SK-N-SH (cell line): Measurements from ENCODE around the gene WDR26. TPM values are rescaled to one million over a fixed set of nuclear protein-coding genes. Genes with fewer than 3 reads are reported as not detected.
A peak's percentile ranks its signal among the peaks of the same experiment; 100 is the strongest.

Experiments
- CTCF ChIA-PET: fragments of 300-600, 350-600 bp; formaldehyde crosslinking; extraction: SDS; loops from one replicate; lab custom pipeline; 2021; lab: Yijun Ruan, JAX
- POLR2A ChIA-PET: fragments of 350-600 bp; sonication (Branson Sonifier 250); formaldehyde crosslinking; extraction: SDS; loops from one replicate; lab custom pipeline; 2020; ENCODE audit warnings: antibody characterized with exemption, inconsistent platforms; lab: Yijun Ruan, JAX
- DNase-seq: peaks from one replicate; pipeline ENCODE4 v3.0.0; 2012
- H2AFZ ChIP-seq: fragments of 200-600 bp; sonication (generic); 2 replicates; pipeline ENCODE4 v1.8.1; 2016; ENCODE audit warnings: antibody characterized with exemption, mild to moderate bottlenecking, low read depth
- H3F3A ChIP-seq: fragments of 200-600 bp; sonication (generic); replicated peaks from 2 replicates; pipeline ENCODE3; 2016; ENCODE audit warnings: antibody characterized with exemption, mild to moderate bottlenecking; ENCODE audit not compliant: insufficient read depth
- H3K27ac ChIP-seq, 2 experiments: fragments of 200-500 bp in 1 of 2; fragments of 200-600 bp in 1 of 2; sonication (Bioruptor generic) in 1 of 2; sonication (generic), shearing (Covaris generic) in 1 of 2; 2 replicates each; pipeline versions ENCODE4 v1.5.1 to v1.6.1; 2014 to 2016; ENCODE audit warnings: low read depth in 2 of 2, inconsistent platforms in 1 of 2, low read length in 1 of 2, mild to moderate bottlenecking in 1 of 2, mixed read lengths in 1 of 2
- H3K27me3 ChIP-seq: fragments of 200-600 bp; sonication (generic), shearing (Covaris generic); 2 replicates; pipeline ENCODE4 v1.6.1; 2016; ENCODE audit warnings: mixed run types; ENCODE audit not compliant: insufficient read depth
- H3K36me3 ChIP-seq, 2 experiments: fragments of 200-500 bp in 1 of 2; fragments of 200-600 bp in 1 of 2; sonication (Bioruptor generic) in 1 of 2; sonication (generic) in 1 of 2; replicated peaks in 1 of 2; 2 replicates each; pipeline versions ENCODE3 to v1.5.1; 2014 to 2016; ENCODE audit warnings: low read length in 1 of 2, mild to moderate bottlenecking in 1 of 2; ENCODE audit not compliant: insufficient read depth in 2 of 2, control insufficient read depth in 1 of 2
- H3K4me1 ChIP-seq, 2 experiments: fragments of 200-500 bp in 1 of 2; fragments of 200-600 bp in 1 of 2; sonication (Bioruptor generic) in 1 of 2; sonication (generic), shearing (Covaris generic) in 1 of 2; 2 replicates each; pipeline versions ENCODE4 v1.5.1 to v1.6.1; 2014 to 2016; ENCODE audit warnings: low read depth in 1 of 2, low read length in 1 of 2, mixed run types in 1 of 2; ENCODE audit not compliant: insufficient read depth in 2 of 2, control insufficient read depth in 1 of 2
- H3K4me2 ChIP-seq: fragments of 200-600 bp; sonication (generic), shearing (Covaris generic); 2 replicates; pipeline ENCODE4 v1.6.1; 2017; ENCODE audit warnings: mixed run types
- H3K4me3 ChIP-seq, 2 experiments: fragments of 200-500 bp in 1 of 2; fragments of 200-600 bp in 1 of 2; sonication (Bioruptor generic) in 1 of 2; sonication (generic), shearing (Covaris generic) in 1 of 2; 2 replicates each; pipeline versions ENCODE4 v1.5.1 to v1.8.1; 2014 to 2016; ENCODE audit warnings: low read depth in 2 of 2, inconsistent platforms in 1 of 2, low read length in 1 of 2, mild to moderate bottlenecking in 1 of 2, mixed read lengths in 1 of 2, moderate library complexity in 1 of 2
- H3K79me2 ChIP-seq: fragments of 200-600 bp; sonication (generic); 2 replicates; pipeline ENCODE4 v1.8.1; 2017; ENCODE audit warnings: mild to moderate bottlenecking; ENCODE audit not compliant: insufficient read depth
- H3K9ac ChIP-seq: fragments of 200-600 bp; sonication (generic); 2 replicates; pipeline ENCODE4 v1.6.1; 2017; ENCODE audit warnings: mixed run types
- H3K9me2 ChIP-seq: fragments of 200-600 bp; sonication (generic); 2 replicates; pipeline ENCODE4 v1.6.1; 2017; ENCODE audit warnings: mixed run types
- H3K9me3 ChIP-seq: fragments of 200-600 bp; sonication (generic); 2 replicates; pipeline ENCODE4 v1.6.1; 2017; ENCODE audit warnings: mixed run types, mild to moderate bottlenecking, moderate library complexity
- H4K20me1 ChIP-seq: fragments of 200-600 bp; sonication (generic); 2 replicates; pipeline ENCODE4 v1.6.1; 2017; ENCODE audit warnings: mild to moderate bottlenecking, mixed run types; ENCODE audit not compliant: insufficient read depth
- CHD2 ChIP-seq: fragments of 150-350 bp; IDR thresholded peaks from 2 replicates; pipeline ENCODE4 v1.6.1; 2018; ENCODE audit warnings: low read length; ENCODE audit not compliant: partially characterized antibody
- ELF1 ChIP-seq: IDR thresholded peaks from 2 replicates; pipeline ENCODE4 v1.4.0; 2012
- EP300 ChIP-seq, 2 experiments: IDR thresholded peaks; 2 replicates each; pipeline versions ENCODE4 v1.4.0 to v1.6.1; 2012; ENCODE audit warnings: borderline replicate concordance in 1 of 2, low read depth in 1 of 2, low read length in 1 of 2
- FOSL2 ChIP-seq: IDR thresholded peaks from 2 replicates; pipeline ENCODE4 v1.4.0; 2012; ENCODE audit warnings: low read depth, mild to moderate bottlenecking, moderate library complexity, borderline replicate concordance
- FOXM1 ChIP-seq: IDR thresholded peaks from 2 replicates; pipeline ENCODE4 v1.4.0; 2012; ENCODE audit warnings: low read depth, mild to moderate bottlenecking
- GABPA ChIP-seq: IDR thresholded peaks from 2 replicates; pipeline ENCODE4 v1.4.0; 2012; ENCODE audit warnings: low read depth, mild to moderate bottlenecking
- GATA2 ChIP-seq: sonication (generic); formaldehyde crosslinking; IDR thresholded peaks from 2 replicates; pipeline ENCODE4 v1.5.0; 2020; ENCODE audit warnings: mild to moderate bottlenecking, missing genetic modification reagents
- IRF3 ChIP-seq: fragments of 150-350 bp; IDR thresholded peaks from 2 replicates; pipeline ENCODE4 v1.6.1; 2016; ENCODE audit warnings: mild to moderate bottlenecking, low read depth, low read length
- MAX ChIP-seq: IDR thresholded peaks from 2 replicates; pipeline ENCODE4 v1.4.0; 2012; ENCODE audit warnings: low read depth
- NFIC ChIP-seq: IDR thresholded peaks from 2 replicates; pipeline ENCODE4 v1.4.0; 2012; ENCODE audit warnings: borderline replicate concordance
- POLR2AphosphoS5 ChIP-seq: IDR thresholded peaks from 2 replicates; pipeline ENCODE4 v1.6.1; 2012; ENCODE audit warnings: low read depth, low read length
- RCOR1 ChIP-seq: fragments of 150-350 bp; IDR thresholded peaks from 2 replicates; pipeline ENCODE4 v1.6.1; 2017; ENCODE audit warnings: antibody characterized with exemption, low read length
- TAF1 ChIP-seq: IDR thresholded peaks from 2 replicates; pipeline ENCODE4 v1.6.1; 2012; ENCODE audit warnings: low read depth, mild to moderate bottlenecking, low read length, moderate library complexity, borderline replicate concordance
- TCF12 ChIP-seq: IDR thresholded peaks from 2 replicates; pipeline ENCODE4 v1.4.0; 2012
- TEAD4 ChIP-seq: IDR thresholded peaks from 2 replicates; pipeline ENCODE4 v1.4.0; 2012; ENCODE audit warnings: mild to moderate bottlenecking, borderline replicate concordance; ENCODE audit not compliant: insufficient read depth
- YY1 ChIP-seq: IDR thresholded peaks from 2 replicates; pipeline ENCODE4 v1.4.0; 2012; ENCODE audit warnings: low read depth, mild to moderate bottlenecking
- WGBS: methylation state at CpG from one replicate; pipeline ENCODE4 v1.1.6; 2017; ENCODE audit warnings: low lambda C conversion rate; 5-methylcytosine and 5-hydroxymethylcytosine counted together
- polyA plus RNA-seq, 3 experiments: library from polyadenylated mRNA; depleted of rRNA; stranded (reverse); fragments of >200 nt; gene quantifications; 2 replicates each; pipeline ENCODE4 v1.2.3, GENCODE V29; 2012
- TF ChIP-seq, protein P1 (sequence below): IDR thresholded peaks from 2 replicates; pipeline ENCODE4 v1.4.0; 2012; ENCODE audit warnings: low read depth, borderline replicate concordance
- TF ChIP-seq, protein P2 (sequence below): IDR thresholded peaks from 2 replicates; pipeline ENCODE4 v1.6.1; 2012; ENCODE audit warnings: mild to moderate bottlenecking, low read depth, low read length, moderate library complexity

Gene WDR26
- polyA plus RNA-seq, 1 of the 3 experiments (the other 2 are of a cell fraction), result 21.2 TPM

GRCh38 chr1:224387302-224387912 is 47.2 kb downstream of the WDR26 start:
- Histone ChIP-seq H3K27ac (no peak overlapping the region), H3K79me2 (peaks cover 4% of the 10 kb centered on the region; the same call in 1 of the 2 replicates), H3K4me2 (no peak overlapping the region), H3K36me3 (peaks cover 72 to 73% of the 10 kb centered on the region in 2 experiments), H3F3A (peaks cover 36% of the 10 kb centered on the region), H3K9me2 (no peaks in the 10 kb centered on the region), H3K9me3 (no peaks in the 10 kb centered on the region), H3K9ac (no peak overlapping the region), H3K27me3 (no peaks in the 10 kb centered on the region), H2AFZ (no peak overlapping the region)
- POLR2A ChIA-PET, result no interaction called here
- CTCF ChIA-PET, result interaction anchor here (1.1 to 1.9 kb wide), 4 partner anchors 12 to 336 kb away, joined by 3 to 7 read pairs (median 4); no protein-coding TSS in a partner anchor
- no peak for TF ChIP-seq GABPA
- TF ChIP-seq CHD2, result no peak
- no peak for TF ChIP-seq ELF1
- TF ChIP-seq FOSL2, result no peak
- TF ChIP-seq TEAD4, result no peak
- no peak for TF ChIP-seq YY1
- TF ChIP-seq EP300 (IDR thresholded peaks at IDR 0.05; ENCODE audit: borderline replicate concordance in 1 of 2, low read depth in 1 of 2, low read length in 1 of 2), result no peak
- TF ChIP-seq, protein P1, sequence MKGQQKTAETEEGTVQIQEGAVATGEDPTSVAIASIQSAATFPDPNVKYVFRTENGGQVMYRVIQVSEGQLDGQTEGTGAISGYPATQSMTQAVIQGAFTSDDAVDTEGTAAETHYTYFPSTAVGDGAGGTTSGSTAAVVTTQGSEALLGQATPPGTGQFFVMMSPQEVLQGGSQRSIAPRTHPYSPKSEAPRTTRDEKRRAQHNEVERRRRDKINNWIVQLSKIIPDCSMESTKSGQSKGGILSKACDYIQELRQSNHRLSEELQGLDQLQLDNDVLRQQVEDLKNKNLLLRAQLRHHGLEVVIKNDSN, result no peak
- no peak for TF ChIP-seq GATA2 (CRISPR knock-in tag)
- TF ChIP-seq TCF12, result no peak
- no peak for TF ChIP-seq POLR2AphosphoS5
- TF ChIP-seq RCOR1, result no peak
- TF ChIP-seq NFIC, result no peak
- TF ChIP-seq, protein P2, sequence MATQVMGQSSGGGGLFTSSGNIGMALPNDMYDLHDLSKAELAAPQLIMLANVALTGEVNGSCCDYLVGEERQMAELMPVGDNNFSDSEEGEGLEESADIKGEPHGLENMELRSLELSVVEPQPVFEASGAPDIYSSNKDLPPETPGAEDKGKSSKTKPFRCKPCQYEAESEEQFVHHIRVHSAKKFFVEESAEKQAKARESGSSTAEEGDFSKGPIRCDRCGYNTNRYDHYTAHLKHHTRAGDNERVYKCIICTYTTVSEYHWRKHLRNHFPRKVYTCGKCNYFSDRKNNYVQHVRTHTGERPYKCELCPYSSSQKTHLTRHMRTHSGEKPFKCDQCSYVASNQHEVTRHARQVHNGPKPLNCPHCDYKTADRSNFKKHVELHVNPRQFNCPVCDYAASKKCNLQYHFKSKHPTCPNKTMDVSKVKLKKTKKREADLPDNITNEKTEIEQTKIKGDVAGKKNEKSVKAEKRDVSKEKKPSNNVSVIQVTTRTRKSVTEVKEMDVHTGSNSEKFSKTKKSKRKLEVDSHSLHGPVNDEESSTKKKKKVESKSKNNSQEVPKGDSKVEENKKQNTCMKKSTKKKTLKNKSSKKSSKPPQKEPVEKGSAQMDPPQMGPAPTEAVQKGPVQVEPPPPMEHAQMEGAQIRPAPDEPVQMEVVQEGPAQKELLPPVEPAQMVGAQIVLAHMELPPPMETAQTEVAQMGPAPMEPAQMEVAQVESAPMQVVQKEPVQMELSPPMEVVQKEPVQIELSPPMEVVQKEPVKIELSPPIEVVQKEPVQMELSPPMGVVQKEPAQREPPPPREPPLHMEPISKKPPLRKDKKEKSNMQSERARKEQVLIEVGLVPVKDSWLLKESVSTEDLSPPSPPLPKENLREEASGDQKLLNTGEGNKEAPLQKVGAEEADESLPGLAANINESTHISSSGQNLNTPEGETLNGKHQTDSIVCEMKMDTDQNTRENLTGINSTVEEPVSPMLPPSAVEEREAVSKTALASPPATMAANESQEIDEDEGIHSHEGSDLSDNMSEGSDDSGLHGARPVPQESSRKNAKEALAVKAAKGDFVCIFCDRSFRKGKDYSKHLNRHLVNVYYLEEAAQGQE, result no peak
- TF ChIP-seq, all 33 proteins: peak for 0
- H4K20me1 ChIP-seq, result no peaks in the 10 kb centered on the region
- peak; percentile 8 for DNase-seq
- H3K4me1 ChIP-seq, result no peaks in the 10 kb centered on the region; a peak in 1 of 4 replicates
- 78% methylated on average over 6 of the region's 6 CpGs for WGBS
- no peak overlapping the region for H3K4me3 ChIP-seq

- WGBS, result 96% methylated on average over 3 of the region's 3 CpGs
These were observed 51.4 kb downstream of the WDR26 start for GRCh38 chr1:224383218-224383617.

More at GRCh38 chr1:224383218-224383617, 51.4 kb downstream of the WDR26 start:
- Histone ChIP-seq H3K9me3 (no peaks in the 10 kb centered on the region), H2AFZ (no peak overlapping the region), H3K27me3 (no peaks in the 10 kb centered on the region), H3F3A (peaks cover 27% of the 10 kb centered on the region), H3K4me2 (no peak overlapping the region), H3K36me3 (peaks cover 42 to 59% of the 10 kb centered on the region in 2 experiments), H3K27ac (no peak overlapping the region; a peak in 1 of 4 replicates), H3K4me1 (no peaks in the 10 kb centered on the region; a peak in 1 of 4 replicates), H3K4me3 (no peak overlapping the region), H4K20me1 (no peaks in the 10 kb centered on the region), H3K9ac (no peak overlapping the region), H3K79me2 (no peaks in the 10 kb centered on the region), H3K9me2 (no peaks in the 10 kb centered on the region)
- ChIA-PET POLR2A (no interaction called here), CTCF (interaction anchor here (1.0 kb wide), 1 partner anchor 74 kb away, joined by 5 read pairs; no protein-coding TSS in a partner anchor)
- no peak for TF ChIP-seq EP300 (IDR thresholded peaks at IDR 0.05; ENCODE audit: borderline replicate concordance in 1 of 2, low read depth in 1 of 2, low read length in 1 of 2)
- TF ChIP-seq IRF3, result no peak
- TF ChIP-seq TCF12, result no peak
- no peak for TF ChIP-seq NFIC
- no peak for TF ChIP-seq TAF1
- no peak for TF ChIP-seq MAX
- TF ChIP-seq FOXM1, result no peak
- no peak for TF ChIP-seq POLR2AphosphoS5
- no peak for DNase-seq
